CD4-positive, CD25-positive, alpha-beta regulatory T cell (primary cell): Measurements from ENCODE around the gene BCL10. TPM values are rescaled to one million over a fixed set of nuclear protein-coding genes. Genes with fewer than 3 reads are reported as not detected.

Source experiments
- ATAC-seq, 2 donors: fragments of 150-1000 bp; cut with Tn5 transposase; one replicate each; pipeline ENCODE4 v1.10.0; 2021; ENCODE audit warnings: low read depth in 2 of 2, moderate number of reproducible peaks in 2 of 2, moderate library complexity in 1 of 2
- DNase-seq, 3 donors: peaks; one replicate each; pipeline versions ENCODE4 v3.0.0 to v3.0.0-alpha.2; 2012 to 2022; ENCODE audit warnings: mixed read lengths in 1 of 3
- H3K27ac ChIP-seq: one replicate; pipeline ENCODE4 v1.7.0; 2013; ENCODE audit warnings: mild to moderate bottlenecking, low read length; ENCODE audit not compliant: insufficient read depth, poor library complexity, severe bottlenecking
- H3K27me3 ChIP-seq: one replicate; pipeline ENCODE4 v1.7.0; 2013; ENCODE audit warnings: low read length; ENCODE audit not compliant: control insufficient read depth, insufficient read depth
- H3K36me3 ChIP-seq: one replicate; pipeline ENCODE4 v1.7.0; 2013; ENCODE audit warnings: mild to moderate bottlenecking, low read length, moderate library complexity; ENCODE audit not compliant: control insufficient read depth, insufficient read depth
- H3K4me1 ChIP-seq: 2 replicates; pipeline ENCODE4 v1.7.0; 2013; ENCODE audit warnings: mild to moderate bottlenecking, low read length; ENCODE audit not compliant: insufficient read depth, control insufficient read depth, poor library complexity, severe bottlenecking
- H3K4me3 ChIP-seq: one replicate; pipeline ENCODE4 v1.7.0; 2013; ENCODE audit warnings: low read depth, mild to moderate bottlenecking, low read length, moderate library complexity
- H3K9me3 ChIP-seq, 2 experiments: 1 replicate in 1 of 2; 2 replicates in 1 of 2; pipeline ENCODE4 v1.7.0; 2013; ENCODE audit warnings: low read length in 2 of 2, mild to moderate bottlenecking in 1 of 2, moderate library complexity in 1 of 2; ENCODE audit not compliant: control insufficient read depth in 2 of 2
- H3K27ac Mint-ChIP-seq, 3 donors: one replicate each; pipeline ENCODE4 v1.8.0; 2020 to 2022; ENCODE audit warnings: mild to moderate bottlenecking in 3 of 3, mixed read lengths in 3 of 3, moderate library complexity in 2 of 3
- H3K27me3 Mint-ChIP-seq: one replicate; pipeline ENCODE4 v1.8.0; 2022; ENCODE audit warnings: mild to moderate bottlenecking, mixed read lengths
- H3K36me3 Mint-ChIP-seq: one replicate; pipeline ENCODE4 v1.8.0; 2020; ENCODE audit warnings: mixed read lengths
- H3K4me1 Mint-ChIP-seq, 4 donors: one replicate each; pipeline ENCODE4 v1.8.0; 2020 to 2022; ENCODE audit warnings: mixed read lengths in 4 of 4, mild to moderate bottlenecking in 1 of 4
- H3K4me3 Mint-ChIP-seq, 4 donors: one replicate each; pipeline ENCODE4 v1.8.0; 2020 to 2022; ENCODE audit warnings: mild to moderate bottlenecking in 4 of 4, mixed read lengths in 4 of 4, moderate library complexity in 3 of 4
- H3K9me3 Mint-ChIP-seq, 7 donors: one replicate each; pipeline ENCODE4 v1.8.0; 2020 to 2022; ENCODE audit warnings: mixed read lengths in 7 of 7, mild to moderate bottlenecking in 3 of 7, moderate library complexity in 2 of 7
- polyA plus RNA-seq, 4 donors: library from polyadenylated mRNA; unstranded; fragments of 300-500 nt; fragmentation: Illumina TruSeq; gene quantifications; one replicate each; pipeline ENCODE4 v1.2.3, GENCODE V29; 2021
- total RNA-seq: library from RNA; stranded (reverse); gene quantifications from one replicate; pipeline ENCODE4 v1.2.3, GENCODE V29; 2022

The BCL10 gene
- total and polyA plus RNA-seq, 5 donors from 2014 or later: 25.9 to 64.4 (median 27.6) TPM

DNA sequence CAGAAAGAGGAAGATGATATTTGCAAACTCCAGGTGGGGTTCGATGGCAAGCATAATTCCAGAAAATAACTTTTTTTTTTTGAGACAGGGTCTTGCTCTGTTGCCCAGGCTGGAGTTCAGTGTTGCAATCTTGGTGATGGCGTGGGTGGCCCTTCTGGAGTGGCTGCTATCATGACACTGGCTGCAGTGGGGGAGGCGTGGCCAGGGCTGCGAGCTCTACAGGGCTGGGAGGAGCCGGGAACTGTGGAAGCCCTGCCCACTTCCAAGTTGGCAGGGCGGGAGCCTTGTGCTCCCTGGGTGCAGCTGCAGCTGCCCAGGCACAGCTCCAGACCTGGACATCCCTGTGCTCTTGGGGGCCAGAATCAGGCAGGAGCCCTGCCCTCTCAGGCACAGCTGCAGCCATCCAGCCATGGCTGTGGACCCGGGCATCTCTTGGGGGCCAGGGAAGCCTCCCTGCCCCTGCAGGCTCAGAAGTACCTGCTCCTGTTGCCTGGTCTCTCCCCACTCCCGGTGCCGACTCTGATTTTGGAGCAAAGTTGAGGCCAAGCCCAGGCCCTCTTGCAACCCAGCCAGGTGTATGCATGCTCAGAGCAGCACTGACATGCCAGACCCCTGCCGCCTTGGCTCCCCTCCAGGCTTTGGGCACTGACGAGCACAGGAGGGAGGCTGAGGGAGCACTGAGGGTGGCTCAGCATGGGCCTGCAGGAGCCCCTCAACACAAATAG is 7.2 kb upstream of the BCL10 start:
- Histone ChIP-seq H3K36me3 (no peaks in the 10 kb centered on the region), H3K27me3 (no peaks in the 10 kb centered on the region), H3K9me3 (no peaks in the 10 kb centered on the region), H3K4me1 (peaks cover 5% of the 10 kb centered on the region), H3K4me3 (no peak overlapping the region), H3K27ac (no peak overlapping the region)
- H3K4me3 Mint-ChIP-seq: no peak overlapping the region
- H3K36me3 Mint-ChIP-seq: no peaks in the 10 kb centered on the region
- ATAC-seq: no peak
- peaks cover 0 to 21% (median 9%) of the 10 kb centered on the region in 4 donors for H3K4me1 Mint-ChIP-seq
- H3K9me3 Mint-ChIP-seq: peaks cover 0 to 3% (median 0%) of the 10 kb centered on the region in 7 donors
- DNase-seq: no peak
- H3K27ac Mint-ChIP-seq: peak overlapping the region in 1 of 3 donors; percentile 5
- peaks cover 6% of the 10 kb centered on the region for H3K27me3 Mint-ChIP-seq

DNA sequence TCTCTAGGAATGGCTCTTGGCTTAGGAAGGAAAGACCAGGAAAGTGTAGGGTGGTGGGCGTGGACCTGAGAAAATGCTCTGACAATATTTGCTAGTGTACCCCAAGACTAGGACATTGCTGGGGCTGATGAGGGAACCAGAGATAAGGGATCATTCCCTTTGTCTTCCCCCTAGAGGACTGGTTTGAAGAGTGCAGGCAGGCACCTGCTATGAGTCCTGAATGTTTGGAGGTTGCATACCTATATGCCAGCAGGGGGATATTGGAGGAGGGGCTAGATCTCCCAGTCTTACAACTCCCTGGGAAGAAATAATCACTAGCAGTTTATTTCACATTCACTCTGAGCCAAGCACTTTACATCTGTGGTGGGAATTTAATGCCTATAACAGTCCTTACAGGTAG is 6.0 kb upstream of the BCL10 start:
- H3K27me3 Mint-ChIP-seq: peaks cover 6% of the 10 kb centered on the region
- H3K9me3 Mint-ChIP-seq: peaks cover 0 to 3% (median 0%) of the 10 kb centered on the region in 7 donors
- no peak overlapping the region for H3K27ac Mint-ChIP-seq
- ATAC-seq (no peak), DNase-seq (no peak)
- Histone ChIP-seq H3K27me3 (no peaks in the 10 kb centered on the region), H3K9me3 (no peaks in the 10 kb centered on the region), H3K36me3 (no peaks in the 10 kb centered on the region), H3K27ac (no peak overlapping the region), H3K4me3 (no peak overlapping the region), H3K4me1 (peaks cover 5% of the 10 kb centered on the region)
- peak overlapping the region in 1 of 4 donors; percentile 12 for H3K4me3 Mint-ChIP-seq
- peaks cover 0 to 23% (median 11%) of the 10 kb centered on the region in 4 donors for H3K4me1 Mint-ChIP-seq
- H3K36me3 Mint-ChIP-seq: no peaks in the 10 kb centered on the region

DNA sequence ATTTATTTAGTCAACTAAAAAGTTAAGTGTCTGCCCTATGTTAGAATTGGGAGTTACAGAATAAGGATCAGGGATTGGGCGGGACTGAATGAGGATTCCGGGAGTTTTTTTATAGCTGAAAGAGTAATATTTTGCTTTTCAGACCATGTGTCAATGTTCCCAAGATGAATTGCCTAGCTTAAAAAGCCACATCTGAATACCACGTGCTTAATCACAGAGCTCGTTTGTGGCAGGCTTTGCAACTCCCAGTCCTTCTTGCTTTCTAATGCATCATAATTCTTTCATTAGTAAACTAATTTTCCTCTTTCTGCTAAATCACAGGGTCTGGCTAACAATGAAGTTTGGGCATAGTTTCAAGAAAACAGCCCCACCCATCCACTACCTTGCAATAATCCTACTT is 4.2 kb upstream of the BCL10 start:
- Histone ChIP-seq H3K4me3 (no peak overlapping the region), H3K27ac (no peak overlapping the region), H3K4me1 (peaks cover 16% of the 10 kb centered on the region), H3K36me3 (no peaks in the 10 kb centered on the region), H3K9me3 (no peaks in the 10 kb centered on the region), H3K27me3 (no peaks in the 10 kb centered on the region)
- Mint-ChIP-seq H3K27ac (no peak overlapping the region), H3K9me3 (peaks cover 0 to 3% (median 0%) of the 10 kb centered on the region in 7 donors), H3K27me3 (peaks cover 6% of the 10 kb centered on the region), H3K4me1 (peaks cover 5 to 35% (median 16%) of the 10 kb centered on the region in 4 donors), H3K36me3 (no peaks in the 10 kb centered on the region), H3K4me3 (no peak overlapping the region)
- ATAC-seq (no peak), DNase-seq (no peak)

DNA sequence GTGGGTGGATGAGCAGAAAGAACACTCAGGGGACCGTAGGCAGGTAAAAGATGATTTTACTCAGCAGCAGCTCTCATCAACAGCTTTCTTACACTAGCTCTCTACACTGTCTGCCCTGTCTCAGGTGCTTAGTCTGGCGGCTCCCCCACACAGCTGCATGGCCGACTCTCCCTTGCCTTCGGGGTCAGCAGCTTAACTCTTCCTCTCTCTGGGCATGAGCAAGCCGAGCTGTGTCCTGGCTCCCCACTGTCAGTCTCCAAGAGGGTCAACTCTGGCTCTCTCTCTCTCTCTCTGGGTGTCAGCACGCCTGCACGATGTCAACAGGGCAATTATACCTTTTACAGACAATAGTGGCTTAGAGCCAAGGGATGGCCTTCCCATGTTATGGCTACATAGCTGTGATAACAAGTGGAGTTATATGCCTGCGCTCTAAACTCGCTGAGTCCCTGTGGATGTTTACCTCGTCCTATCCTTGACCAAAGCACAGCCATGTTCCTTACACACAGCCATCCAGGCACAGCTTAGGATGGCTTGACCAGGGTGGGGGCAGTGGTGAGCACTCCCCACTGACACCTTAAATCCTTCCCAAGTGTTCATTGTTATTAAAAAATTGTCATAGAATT is 3.1 kb upstream of the BCL10 start:
- ATAC-seq (no peak), DNase-seq (no peak)
- Histone ChIP-seq H3K4me1 (peaks cover 26% of the 10 kb centered on the region), H3K27ac (no peak overlapping the region), H3K36me3 (no peaks in the 10 kb centered on the region), H3K4me3 (no peak overlapping the region), H3K9me3 (no peaks in the 10 kb centered on the region), H3K27me3 (no peaks in the 10 kb centered on the region)
- Mint-ChIP-seq H3K9me3 (peaks cover 0 to 3% (median 0%) of the 10 kb centered on the region in 7 donors), H3K27ac (peak overlapping the region in 2 of 3 donors; percentile 16 to 83), H3K4me1 (peaks cover 7 to 44% (median 26%) of the 10 kb centered on the region in 4 donors), H3K4me3 (peak overlapping the region in 3 of 4 donors; percentile 47 to 85 (median 70)), H3K27me3 (peaks cover 6% of the 10 kb centered on the region), H3K36me3 (no peaks in the 10 kb centered on the region)

DNA sequence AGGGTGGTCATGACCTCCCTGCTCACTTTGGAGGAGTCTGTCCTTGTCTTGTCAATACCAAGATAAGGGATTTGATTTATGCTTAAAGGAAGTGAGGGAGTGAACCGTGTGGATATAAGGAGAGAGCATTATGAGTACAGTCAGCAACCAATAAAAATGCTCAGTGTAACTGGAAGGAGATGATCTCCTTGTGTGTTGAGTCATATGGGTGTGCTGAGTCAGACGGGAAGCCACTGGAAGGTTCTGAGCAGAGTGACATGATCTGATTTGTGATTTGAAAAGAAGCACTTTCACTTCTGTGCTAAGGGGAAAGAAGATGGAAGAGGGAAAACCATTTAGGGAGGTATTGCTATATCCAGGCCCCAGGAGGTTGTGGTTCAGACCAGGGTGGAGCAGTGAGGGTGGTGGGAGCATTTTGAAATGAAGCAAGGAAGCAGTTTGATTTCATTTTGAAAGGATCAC is 2.5 kb upstream of the BCL10 start:
- Histone ChIP-seq H3K27me3 (no peaks in the 10 kb centered on the region), H3K4me1 (peaks cover 33% of the 10 kb centered on the region), H3K4me3 (peak overlapping the region; percentile 52), H3K9me3 (no peaks in the 10 kb centered on the region), H3K36me3 (no peaks in the 10 kb centered on the region), H3K27ac (no peak overlapping the region)
- Mint-ChIP-seq H3K36me3 (peaks cover under 1% of the 10 kb centered on the region), H3K9me3 (peaks cover 0 to 3% (median 0%) of the 10 kb centered on the region in 7 donors), H3K4me1 (peaks cover 14 to 51% (median 33%) of the 10 kb centered on the region in 4 donors), H3K27ac (peak overlapping the region in 2 of 3 donors; percentile 16 to 83), H3K4me3 (peak overlapping the region in 2 of 4 donors; percentile 47 to 70), H3K27me3 (peaks cover 6% of the 10 kb centered on the region)
- peak in 1 of 3 donors; percentile 64 for DNase-seq
- no peak for ATAC-seq

DNA sequence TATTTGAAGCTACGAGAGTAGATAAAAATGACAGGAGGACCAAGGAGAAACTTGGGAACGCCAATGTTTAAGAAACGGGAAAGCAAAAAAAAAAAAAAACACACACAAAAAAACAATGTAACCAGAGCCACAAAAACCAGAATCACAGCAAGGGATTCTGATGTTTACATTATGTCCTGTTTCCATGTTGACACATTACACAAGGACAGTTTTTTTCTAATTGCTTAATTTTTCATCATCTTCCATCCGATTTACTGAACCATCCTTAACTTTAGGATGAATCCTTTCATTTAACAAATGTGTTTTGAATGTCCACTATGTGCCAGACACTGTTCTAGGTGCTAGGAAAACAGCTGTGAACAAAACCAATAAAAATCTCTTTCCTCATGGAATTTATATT is 1.4 kb upstream of the BCL10 start:
- DNase-seq (no peak), ATAC-seq (no peak)
- H3K27ac Mint-ChIP-seq: peak overlapping the region in 2 of 3 donors; percentile 20 to 87
- H3K36me3 Mint-ChIP-seq: peaks cover 11% of the 10 kb centered on the region
- H3K4me3 ChIP-seq: no peak overlapping the region
- H3K4me3 Mint-ChIP-seq: peak overlapping the region in 2 of 4 donors; percentile 55 to 96
- H3K27me3 Mint-ChIP-seq: peaks cover 6% of the 10 kb centered on the region
- H3K4me1 ChIP-seq: peaks cover 42% of the 10 kb centered on the region
- no peak overlapping the region for H3K27ac ChIP-seq
- H3K9me3 Mint-ChIP-seq: peaks cover 0 to 3% (median 0%) of the 10 kb centered on the region in 7 donors
- H3K36me3 ChIP-seq: no peaks in the 10 kb centered on the region
- no peaks in the 10 kb centered on the region for H3K27me3 ChIP-seq
- H3K4me1 Mint-ChIP-seq: peaks cover 24 to 62% (median 44%) of the 10 kb centered on the region in 4 donors
- H3K9me3 ChIP-seq: no peaks in the 10 kb centered on the region

DNA sequence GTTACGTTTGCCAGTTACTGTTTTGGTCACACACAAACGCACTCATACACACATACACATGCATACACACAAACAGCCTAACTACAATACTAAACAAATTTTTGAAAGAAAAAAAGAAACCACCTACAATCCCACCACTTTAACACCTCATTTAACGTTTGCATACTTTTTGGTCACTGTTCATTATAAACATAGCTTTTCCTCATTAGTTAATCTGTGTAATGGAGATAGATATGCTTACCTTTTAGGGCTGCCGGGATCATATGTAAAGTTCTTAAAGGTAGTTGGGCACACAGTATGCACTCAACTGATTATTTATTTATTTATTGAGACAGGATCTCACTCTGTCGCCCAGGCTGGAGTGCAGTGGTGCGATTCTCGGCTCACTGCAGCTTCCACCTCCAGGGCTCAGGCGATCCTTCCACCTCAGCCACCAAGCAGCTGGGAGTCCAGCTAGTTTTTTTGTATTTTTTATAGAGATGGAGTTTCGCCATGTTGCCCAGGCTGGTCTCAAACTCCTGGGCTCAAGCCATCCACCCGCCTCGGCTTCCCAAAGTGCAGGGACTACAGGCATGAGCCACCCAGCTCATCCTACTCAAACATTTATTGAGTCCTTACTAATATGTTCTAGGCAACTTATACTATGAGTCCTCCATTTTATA is 677 bp upstream of the BCL10 start:
- Mint-ChIP-seq H3K9me3 (peaks cover 0 to 3% (median 0%) of the 10 kb centered on the region in 7 donors), H3K27me3 (peaks cover 6% of the 10 kb centered on the region), H3K27ac (peak overlapping the region; percentile 78 to 97 (median 87)), H3K4me3 (peak overlapping the region; percentile 91 to 96 (median 94)), H3K36me3 (peaks cover 13% of the 10 kb centered on the region), H3K4me1 (peaks cover 28 to 65% (median 47%) of the 10 kb centered on the region in 4 donors)
- ATAC-seq: no peak
- Histone ChIP-seq H3K27ac (peak overlapping the region; percentile 97), H3K4me3 (peak overlapping the region; percentile 84), H3K9me3 (no peaks in the 10 kb centered on the region), H3K27me3 (no peaks in the 10 kb centered on the region), H3K4me1 (peaks cover 42% of the 10 kb centered on the region), H3K36me3 (peaks cover 4% of the 10 kb centered on the region)
- no peak for DNase-seq
